ENCODE measurements around the gene COL12A1.

The COL12A1 gene

GRCh38 chr6:75052491-75052890 is 153.4 kb downstream of the COL12A1 start:
- Histone ChIP-seq H2AFZ (ENCODE audit: low read depth, low read length) (no peak overlapping the region), H3K27me3 (ENCODE audit: insufficient read depth, low read length, poor library complexity) (no peaks in the 10 kb centered on the region), H3K36me3 (ENCODE audit: insufficient read depth, low read length) (no peaks in the 10 kb centered on the region), H3K4me1 (ENCODE audit: insufficient read depth, low read length) (no peaks in the 10 kb centered on the region), H3K4me3 (ENCODE audit: low read depth in 1 of 2, low read length in 2 of 2) (no peak overlapping the region), H3K27ac (ENCODE audit: low read length) (no peak overlapping the region), H3K9ac (ENCODE audit: low read depth, low read length) (no peak overlapping the region), H4K20me1 (ENCODE audit: insufficient read depth, low read length) (no peaks in the 10 kb centered on the region), H3K4me2 (ENCODE audit: insufficient read depth, low read length) (no peak overlapping the region), H3K79me2 (ENCODE audit: insufficient read depth, low read length) (no peaks in the 10 kb centered on the region), H3K9me3 (ENCODE audit: insufficient read depth, low read length, severe bottlenecking) (no peaks in the 10 kb centered on the region)
- DNase-seq (no peak), ATAC-seq (ENCODE audit: insufficient read depth, low read depth) (no peak)
- TF ChIP-seq EZH2 (IDR thresholded peaks at IDR 0.05; ENCODE audit: borderline replicate concordance, low read depth, low read length, severe bottlenecking), result no peak
- TF ChIP-seq CTCF (IDR thresholded peaks at IDR 0.05; ENCODE audit: borderline replicate concordance, extremely low read depth, low read length, poor library complexity, severe bottlenecking), result no peak

- H3K4me3 ChIP-seq (ENCODE audit: low read depth in 1 of 2, low read length in 2 of 2), result no peak overlapping the region
- no peak overlapping the region for H3K4me2 ChIP-seq (ENCODE audit: insufficient read depth, low read length)
These were observed 156.5 kb downstream of the COL12A1 start for GRCh38 chr6:75049308-75049707.

GRCh38 chr6:75044846-75045245 is 161.0 kb downstream of the COL12A1 start:
- Histone ChIP-seq H3K4me1 (ENCODE audit: insufficient read depth, low read length) (no peaks in the 10 kb centered on the region), H3K9ac (ENCODE audit: low read depth, low read length) (no peak overlapping the region), H3K79me2 (ENCODE audit: insufficient read depth, low read length) (no peaks in the 10 kb centered on the region), H4K20me1 (ENCODE audit: insufficient read depth, low read length) (no peaks in the 10 kb centered on the region), H3K9me3 (ENCODE audit: insufficient read depth, low read length, severe bottlenecking) (no peaks in the 10 kb centered on the region), H3K27ac (ENCODE audit: low read length) (no peak overlapping the region), H3K4me2 (ENCODE audit: insufficient read depth, low read length) (no peak overlapping the region), H2AFZ (ENCODE audit: low read depth, low read length) (no peak overlapping the region), H3K4me3 (ENCODE audit: low read depth in 1 of 2, low read length in 2 of 2) (no peak overlapping the region), H3K27me3 (ENCODE audit: insufficient read depth, low read length, poor library complexity) (no peaks in the 10 kb centered on the region), H3K36me3 (ENCODE audit: insufficient read depth, low read length) (no peaks in the 10 kb centered on the region)
- TF ChIP-seq CTCF (IDR thresholded peaks at IDR 0.05; ENCODE audit: borderline replicate concordance, extremely low read depth, low read length, poor library complexity, severe bottlenecking), result no peak
- no peak for TF ChIP-seq EZH2 (IDR thresholded peaks at IDR 0.05; ENCODE audit: borderline replicate concordance, low read depth, low read length, severe bottlenecking)
- no peak for ATAC-seq (ENCODE audit: insufficient read depth, low read depth)
- no peak for DNase-seq

More at GRCh38 chr6:75049308-75049707, 156.5 kb downstream of the COL12A1 start:
- no peaks in the 10 kb centered on the region for H3K79me2 ChIP-seq (ENCODE audit: insufficient read depth, low read length)
- no peak overlapping the region for H2AFZ ChIP-seq (ENCODE audit: low read depth, low read length)
- H3K9ac ChIP-seq (ENCODE audit: low read depth, low read length), result no peak overlapping the region
- DNase-seq (no peak), ATAC-seq (ENCODE audit: insufficient read depth, low read depth) (no peak)
- no peak for TF ChIP-seq EZH2 (IDR thresholded peaks at IDR 0.05; ENCODE audit: borderline replicate concordance, low read depth, low read length, severe bottlenecking)
- TF ChIP-seq CTCF (IDR thresholded peaks at IDR 0.05; ENCODE audit: borderline replicate concordance, extremely low read depth, low read length, poor library complexity, severe bottlenecking), result no peak
- no peak overlapping the region for H3K27ac ChIP-seq (ENCODE audit: low read length)
- no peaks in the 10 kb centered on the region for H4K20me1 ChIP-seq (ENCODE audit: insufficient read depth, low read length)
- H3K4me1 ChIP-seq (ENCODE audit: insufficient read depth, low read length), result no peaks in the 10 kb centered on the region
- H3K36me3 ChIP-seq (ENCODE audit: insufficient read depth, low read length), result no peaks in the 10 kb centered on the region
- H3K27me3 ChIP-seq (ENCODE audit: insufficient read depth, low read length, poor library complexity), result no peaks in the 10 kb centered on the region
- no peaks in the 10 kb centered on the region for H3K9me3 ChIP-seq (ENCODE audit: insufficient read depth, low read length, severe bottlenecking)

- no peak for ATAC-seq (ENCODE audit: insufficient read depth, low read depth)
- H3K9me3 ChIP-seq (ENCODE audit: insufficient read depth, low read length, severe bottlenecking), result no peaks in the 10 kb centered on the region
These were observed 164.5 kb downstream of the COL12A1 start for GRCh38 chr6:75041381-75041780.

More at GRCh38 chr6:75041381-75041780, 164.5 kb downstream of the COL12A1 start:
- H3K4me2 ChIP-seq (ENCODE audit: insufficient read depth, low read length), result no peak overlapping the region
- DNase-seq, result no peak
- H3K27ac ChIP-seq (ENCODE audit: low read length), result no peak overlapping the region
- no peak overlapping the region for H2AFZ ChIP-seq (ENCODE audit: low read depth, low read length)
- no peaks in the 10 kb centered on the region for H3K79me2 ChIP-seq (ENCODE audit: insufficient read depth, low read length)
- no peak overlapping the region for H3K4me3 ChIP-seq (ENCODE audit: low read depth in 1 of 2, low read length in 2 of 2)
- H3K4me1 ChIP-seq (ENCODE audit: insufficient read depth, low read length), result no peaks in the 10 kb centered on the region
- H3K36me3 ChIP-seq (ENCODE audit: insufficient read depth, low read length), result no peaks in the 10 kb centered on the region
- no peak for TF ChIP-seq CTCF (IDR thresholded peaks at IDR 0.05; ENCODE audit: borderline replicate concordance, extremely low read depth, low read length, poor library complexity, severe bottlenecking)
- no peak for TF ChIP-seq EZH2 (IDR thresholded peaks at IDR 0.05; ENCODE audit: borderline replicate concordance, low read depth, low read length, severe bottlenecking)
- H3K9ac ChIP-seq (ENCODE audit: low read depth, low read length), result no peak overlapping the region
- H3K27me3 ChIP-seq (ENCODE audit: insufficient read depth, low read length, poor library complexity), result no peaks in the 10 kb centered on the region
- no peaks in the 10 kb centered on the region for H4K20me1 ChIP-seq (ENCODE audit: insufficient read depth, low read length)
